Activated CD8-positive, alpha-beta memory T cell treated with anti-CD3 and anti-CD28 coated beads, Interleukin-2, amount 50 U/mL, for 48 hours (primary cell): ENCODE data around the gene EXOC2.
A peak's percentile ranks its signal among the peaks of the same experiment; 100 is the strongest.

Experiments
- DNase-seq: peaks from one replicate; pipeline ENCODE4 v3.0.0-alpha.2; 2020

The EXOC2 gene

GRCh38 chr6:437037-437392 is 255.9 kb downstream of the EXOC2 start:
- no peak for DNase-seq

DNA sequence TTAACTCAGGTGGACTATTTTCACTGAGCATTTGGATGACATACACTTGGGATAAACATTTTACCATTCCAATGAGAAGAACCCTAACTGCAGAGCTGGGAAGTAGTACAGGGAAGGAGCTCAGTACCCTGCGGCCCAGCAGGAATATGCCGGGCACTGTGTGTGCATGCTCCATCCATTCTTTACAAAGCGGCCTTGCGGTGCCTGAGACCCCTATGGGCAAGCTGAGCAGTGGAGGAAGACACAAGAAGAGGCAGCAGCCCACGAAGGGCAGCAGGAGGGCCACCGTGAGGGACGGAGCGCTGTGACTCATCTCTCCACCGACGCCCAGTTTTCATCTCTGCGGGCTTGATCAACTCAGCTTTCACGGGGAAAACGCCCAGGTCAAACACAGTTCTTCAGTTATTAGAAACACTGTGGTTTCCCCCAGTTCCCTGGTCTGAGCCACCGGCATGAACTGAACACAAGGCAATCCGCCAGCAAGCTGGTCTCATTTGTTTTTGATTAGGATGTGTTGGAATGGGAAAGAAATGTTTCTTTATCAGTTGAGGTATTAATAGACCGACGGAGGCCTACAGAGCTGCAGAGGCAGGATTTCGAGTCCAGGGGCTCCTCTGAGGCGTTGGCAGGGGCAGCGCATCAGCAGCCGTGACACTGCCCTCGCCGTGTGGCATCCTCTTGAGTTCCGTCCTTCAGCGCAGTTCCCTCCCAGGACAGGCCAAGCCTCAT is 256.5 kb downstream of the EXOC2 start:
- no peak for DNase-seq

- peak; percentile 50 for DNase-seq
Measured at GRCh38 chr6:435441-436307, 257.3 kb downstream of the EXOC2 start.
